Measurements from ENCODE around the gene FAM13B. TPM values are rescaled to one million over a fixed set of nuclear protein-coding genes. Genes with fewer than 3 reads are reported as not detected.

Gene FAM13B
- total and polyA plus RNA-seq, 2 of the 8 experiments (the other 6 are each of a cell fraction or from before 2014, with no cell fraction given): 6.4 to 17.0 TPM

GRCh38 chr5:137957948-137958347 is 74.9 kb downstream of the FAM13B start:
- H3K18ac ChIP-seq (ENCODE audit: extremely low read depth, low read length): no peak overlapping the region
- no peak overlapping the region for H3K14ac ChIP-seq (ENCODE audit: insufficient read length)
- H3K4me2 ChIP-seq (ENCODE audit: insufficient read depth in 1 of 2, low read depth in 2 of 2, low read length in 2 of 2): no peak overlapping the region
- H2BK5ac ChIP-seq (ENCODE audit: low read depth, low read length): no peak overlapping the region
- FAIRE-seq (no peak), DNase-seq (ENCODE audit: low read depth in 1 of 2, low spot score in 2 of 2) (no peak)
- no peak overlapping the region for H3K4ac ChIP-seq (replicated peaks; ENCODE audit: insufficient read length, low read depth, low read length)
- H3K56ac ChIP-seq (replicated peaks; ENCODE audit: insufficient read length, low read depth, low read length): no peak overlapping the region
- H4K20me1 ChIP-seq (replicated peaks in 1 of 2; ENCODE audit: control insufficient read depth in 1 of 2, insufficient read depth in 2 of 2, low read length in 2 of 2): no peaks in the 10 kb centered on the region
- no peaks in the 10 kb centered on the region for H3K79me2 ChIP-seq (ENCODE audit: control insufficient read depth in 1 of 2, insufficient read depth in 2 of 2, low read length in 2 of 2)
- no peak overlapping the region for H2BK12ac ChIP-seq (ENCODE audit: low read depth, low read length)
- H2AK5ac ChIP-seq (ENCODE audit: low read depth, low read length): no peak overlapping the region
- H3K23me2 ChIP-seq (ENCODE audit: low read depth, low read length): no peaks in the 10 kb centered on the region
- H2BK20ac ChIP-seq (ENCODE audit: low read length): no peak overlapping the region
- H3K27me3 ChIP-seq (replicated peaks in 1 of 4; ENCODE audit: control insufficient read depth in 3 of 4, extremely low read depth in 1 of 4, insufficient read depth in 3 of 4, low read length in 3 of 4): no peaks in the 10 kb centered on the region
- H4K91ac ChIP-seq (replicated peaks; ENCODE audit: insufficient read length, low read length): no peak overlapping the region
- H3K9me3 ChIP-seq (ENCODE audit: insufficient read depth in 2 of 2, low read depth in 1 of 2, low read length in 1 of 2): no peaks in the 10 kb centered on the region
- no peak overlapping the region for H3K4me3 ChIP-seq (ENCODE audit: extremely low read depth in 1 of 4, insufficient read depth in 2 of 4, low read depth in 3 of 4, low read length in 4 of 4)
- H2AFZ ChIP-seq (ENCODE audit: low read length): no peak overlapping the region
- H3K9ac ChIP-seq (replicated peaks in 1 of 4; ENCODE audit: extremely low read depth in 1 of 4, low read depth in 3 of 4, low read length in 3 of 4): no peak overlapping the region
- H3K27ac ChIP-seq (ENCODE audit: low read depth, low read length): no peak overlapping the region
- ChIA-PET CTCF (ENCODE audit: partially characterized antibody) (interaction anchor here (0.6 kb wide), 1 partner anchor 198 kb away, joined by 3 read pairs; no protein-coding TSS in a partner anchor), POLR2A (ENCODE audit: partially characterized antibody) (no interaction called here)
- no peaks in the 10 kb centered on the region for H3K79me1 ChIP-seq (ENCODE audit: low read depth, low read length)
- peaks cover 3 to 44% (median 11%) of the 10 kb centered on the region in 4 experiments; a peak in 6 of 8 replicates for H3K36me3 ChIP-seq (ENCODE audit: control insufficient read depth in 2 of 4, insufficient read depth in 4 of 4, low read length in 3 of 4)
- TF ChIP-seq JUN (IDR thresholded peaks at IDR 0.05; ENCODE audit: low read depth, low read length): no peak
- no peak overlapping the region for H2BK15ac ChIP-seq (ENCODE audit: low read length)
- H4K8ac ChIP-seq (ENCODE audit: extremely low read depth, insufficient read depth, low read length): no peak overlapping the region
- WGBS, 2 experiments (ENCODE audit: extremely low coverage in 1 of 2, insufficient coverage in 1 of 2, insufficient read length in 1 of 2, insufficient replicate concordance in 2 of 2, low coverage in 1 of 2, low lambda C conversion rate in 2 of 2, missing lambda C conversion rate in 1 of 2): 96% methylated on average over 1 of the region's 1 CpG; no CpG with 5 or more reads in 1 of the 2 experiments
- H3K4me1 ChIP-seq (replicated peaks in 1 of 4; ENCODE audit: control insufficient read depth in 3 of 4, insufficient read depth in 4 of 4, low read length in 3 of 4): no peaks in the 10 kb centered on the region
- H3K23ac ChIP-seq (ENCODE audit: insufficient read length): no peak overlapping the region
- H4K5ac ChIP-seq (ENCODE audit: insufficient read length, low read depth, low read length): no peak overlapping the region
- H2BK120ac ChIP-seq (replicated peaks; ENCODE audit: low read depth, low read length): no peak overlapping the region

Data from H1 (cell line).